ENCODE results near the gene TECPR1. TPM values are rescaled to one million over a fixed set of nuclear protein-coding genes. Genes with fewer than 3 reads are reported as not detected.

TECPR1 gene
- total and polyA plus RNA-seq, 2 of the 8 experiments (the other 6 are each of a cell fraction or from before 2014, with no cell fraction given), result 1.3 to 11.1 TPM

GRCh38 chr7:98232799-98233198 is 19.2 kb downstream of the TECPR1 start:
- Histone ChIP-seq H3K56ac (replicated peaks; ENCODE audit: insufficient read length, low read depth, low read length) (no peak overlapping the region), H3K14ac (ENCODE audit: insufficient read length) (no peak overlapping the region), H3K9me3 (ENCODE audit: insufficient read depth in 2 of 2, low read depth in 1 of 2, low read length in 1 of 2) (no peaks in the 10 kb centered on the region), H4K20me1 (replicated peaks in 1 of 2; ENCODE audit: control insufficient read depth in 1 of 2, insufficient read depth in 2 of 2, low read length in 2 of 2) (peaks cover 2 to 4% of the 10 kb centered on the region in 2 experiments), H3K79me2 (ENCODE audit: control insufficient read depth in 1 of 2, insufficient read depth in 2 of 2, low read length in 2 of 2) (no peaks in the 10 kb centered on the region), H3K27ac (ENCODE audit: low read depth, low read length) (no peak overlapping the region), H2BK12ac (ENCODE audit: low read depth, low read length) (no peak overlapping the region), H2AK5ac (ENCODE audit: low read depth, low read length) (no peak overlapping the region), H2BK120ac (replicated peaks; ENCODE audit: low read depth, low read length) (no peak overlapping the region), H4K91ac (replicated peaks; ENCODE audit: insufficient read length, low read length) (no peak overlapping the region), H2BK15ac (ENCODE audit: low read length) (no peak overlapping the region), H4K8ac (ENCODE audit: extremely low read depth, insufficient read depth, low read length) (no peak overlapping the region), H3K4ac (replicated peaks; ENCODE audit: insufficient read length, low read depth, low read length) (no peak overlapping the region), H4K5ac (ENCODE audit: insufficient read length, low read depth, low read length) (no peak overlapping the region), H3K18ac (ENCODE audit: extremely low read depth, low read length) (no peak overlapping the region), H3K9ac (replicated peaks in 1 of 4; ENCODE audit: extremely low read depth in 1 of 4, low read depth in 3 of 4, low read length in 3 of 4) (no peak overlapping the region), H3K23ac (ENCODE audit: insufficient read length) (no peak overlapping the region), H3K4me2 (ENCODE audit: insufficient read depth in 1 of 2, low read depth in 2 of 2, low read length in 2 of 2) (no peak overlapping the region), H3K23me2 (ENCODE audit: low read depth, low read length) (no peaks in the 10 kb centered on the region), H3K4me1 (replicated peaks in 1 of 4; ENCODE audit: control insufficient read depth in 3 of 4, insufficient read depth in 4 of 4, low read length in 3 of 4) (no peaks in the 10 kb centered on the region; a peak in 3 of 7 replicates), H3K36me3 (ENCODE audit: control insufficient read depth in 2 of 4, insufficient read depth in 4 of 4, low read length in 3 of 4) (no peaks in the 10 kb centered on the region), H2BK5ac (ENCODE audit: low read depth, low read length) (no peak overlapping the region), H3K4me3 (ENCODE audit: extremely low read depth in 1 of 4, insufficient read depth in 2 of 4, low read depth in 3 of 4, low read length in 4 of 4) (no peak overlapping the region), H2BK20ac (ENCODE audit: low read length) (no peak overlapping the region), H3K27me3 (replicated peaks in 1 of 4; ENCODE audit: control insufficient read depth in 3 of 4, extremely low read depth in 1 of 4, insufficient read depth in 3 of 4, low read length in 3 of 4) (no peaks in the 10 kb centered on the region), H3K79me1 (ENCODE audit: low read depth, low read length) (no peaks in the 10 kb centered on the region), H2AFZ (ENCODE audit: low read length) (no peak overlapping the region)
- CTCF ChIA-PET (ENCODE audit: partially characterized antibody), result interaction anchor here (1.1 to 3.1 kb wide), 2 partner anchors 10 to 211 kb away, joined by 4 to 9 read pairs; no protein-coding TSS in a partner anchor
- POLR2A ChIA-PET (ENCODE audit: partially characterized antibody), result no interaction called here
- FAIRE-seq, result no peak
- WGBS, 2 experiments (ENCODE audit: extremely low coverage in 1 of 2, insufficient coverage in 1 of 2, insufficient read length in 1 of 2, insufficient replicate concordance in 2 of 2, low coverage in 1 of 2, low lambda C conversion rate in 2 of 2, missing lambda C conversion rate in 1 of 2), result 86% methylated on average over 16 of the region's 16 CpGs; no CpG with 5 or more reads in 1 of the 2 experiments
- DNase-seq (ENCODE audit: low read depth in 1 of 2, low spot score in 2 of 2), result no peak
- no peak for TF ChIP-seq CHD1 (IDR thresholded peaks at IDR 0.05; ENCODE audit: low read depth, low read length)
- no peak for TF ChIP-seq SIN3A (conservative IDR thresholded peaks at IDR 0.05 in 1 of 2, IDR thresholded peaks at IDR 0.05 in 1 of 2; ENCODE audit: low read depth in 1 of 2, low read length in 2 of 2)
- no peak for TF ChIP-seq BCL11A (IDR thresholded peaks at IDR 0.05; ENCODE audit: low read depth in 2 of 2, low read length in 2 of 2)
- TF ChIP-seq POLR2AphosphoS5 (IDR thresholded peaks at IDR 0.05; ENCODE audit: low read depth, low read length), result no peak
- no peak for TF ChIP-seq YY1 (IDR thresholded peaks at IDR 0.05; ENCODE audit: low read depth, low read length)
- no peak for TF ChIP-seq ZNF274 (IDR thresholded peaks at IDR 0.05; ENCODE audit: borderline replicate concordance, extremely low read depth, low read length)
